CMK (cell line): ENCODE results near the gene C16orf82.

Experiments
- DNase-seq: peaks from one replicate; pipeline ENCODE4 v3.0.0-alpha.2; 2010; ENCODE audit warnings: low read depth

The C16orf82 gene

GRCh38 chr16:27088216-27088615, 21.5 kb downstream of the C16orf82 start:
- no peak for DNase-seq

- no peak for DNase-seq
Observed at GRCh38 chr16:27096375-27096774, 29.6 kb downstream of the C16orf82 start.

- no peak for DNase-seq
Observed at GRCh38 chr16:27097800-27098230, 31.1 kb downstream of the C16orf82 start.

GRCh38 chr16:27098366-27099049, 31.8 kb downstream of the C16orf82 start:
- no peak for DNase-seq

- no peak for DNase-seq
Observed at GRCh38 chr16:27102701-27103575, 36.2 kb downstream of the C16orf82 start.

- DNase-seq: no peak
Observed at GRCh38 chr16:27103954-27104353, 37.2 kb downstream of the C16orf82 start.

- DNase-seq: no peak
Observed at GRCh38 chr16:27106305-27106704, 39.6 kb downstream of the C16orf82 start.

GRCh38 chr16:27107185-27107592, 40.5 kb downstream of the C16orf82 start:
- DNase-seq: peak; percentile 26

GRCh38 chr16:27108051-27108770, 41.5 kb downstream of the C16orf82 start:
- DNase-seq: no peak

- no peak for DNase-seq
Observed at GRCh38 chr16:27108826-27109665, 42.3 kb downstream of the C16orf82 start.

GRCh38 chr16:27109666-27110523, 43.2 kb downstream of the C16orf82 start:
- DNase-seq: peak; percentile 24

GRCh38 chr16:27110524-27110896, 43.8 kb downstream of the C16orf82 start:
- no peak for DNase-seq

GRCh38 chr16:27111486-27111885, 44.8 kb downstream of the C16orf82 start:
- no peak for DNase-seq

GRCh38 chr16:27112093-27112811, 45.5 kb downstream of the C16orf82 start:
- DNase-seq: no peak

- no peak for DNase-seq
Observed at GRCh38 chr16:27113341-27113841, 46.7 kb downstream of the C16orf82 start.

- no peak for DNase-seq
Observed at GRCh38 chr16:27114006-27114405, 47.3 kb downstream of the C16orf82 start.

GRCh38 chr16:27118526-27118925, 51.8 kb downstream of the C16orf82 start:
- no peak for DNase-seq
